H54 (cell line): ENCODE data around the gene IL4I1.

Experiments
- DNase-seq: peaks from one replicate; pipeline ENCODE4 v3.0.0; 2011; ENCODE audit warnings: low spot score, mixed read lengths; ENCODE audit not compliant: insufficient read length
- FAIRE-seq: peaks from 3 replicates; lab custom pipeline; 2011; peaks lifted over from hg19 to GRCh38; lab: Jason Lieb, UNC
- POLR2A ChIP-seq: IDR thresholded peaks from 2 replicates; pipeline ENCODE4 v1.6.1; 2011; ENCODE audit warnings: low read depth, mild to moderate bottlenecking, low read length

Gene IL4I1

DNA sequence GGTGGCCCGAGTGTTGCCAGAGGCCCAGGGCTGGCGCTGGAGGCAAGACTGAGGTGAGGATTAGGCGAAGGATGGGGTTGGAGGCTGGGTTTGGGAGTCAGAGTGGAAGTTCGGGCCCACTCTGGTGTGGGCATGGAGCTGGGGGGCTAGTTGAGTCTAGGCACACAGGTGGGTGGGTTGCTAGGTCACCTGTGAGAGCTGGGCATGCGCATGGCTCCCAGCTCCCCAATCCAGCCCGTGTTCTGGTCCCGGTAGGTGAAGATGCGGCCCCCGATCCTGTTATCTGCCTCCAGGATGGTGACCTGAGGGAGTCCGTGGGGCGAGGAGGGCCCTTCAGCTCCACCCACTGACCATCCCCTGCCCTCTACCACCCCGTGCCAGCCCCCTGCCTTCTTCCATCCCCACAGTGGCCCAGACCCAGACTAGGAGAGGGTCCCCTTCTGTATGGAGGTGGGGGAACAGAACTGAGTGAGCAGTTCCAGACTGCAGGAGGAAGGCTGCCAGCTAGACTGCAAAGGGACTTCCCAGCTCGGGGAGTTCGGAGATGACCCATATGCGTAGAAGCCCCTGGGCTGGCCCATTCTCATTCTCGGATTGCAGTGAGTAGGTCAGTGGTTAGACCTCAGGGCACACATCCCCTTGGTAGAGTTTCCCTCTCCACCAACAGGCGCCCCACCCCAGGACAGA is 1.7 kb downstream of the IL4I1 start:
- FAIRE-seq (no peak), DNase-seq (no peak)
- no peak for TF ChIP-seq POLR2A

DNA sequence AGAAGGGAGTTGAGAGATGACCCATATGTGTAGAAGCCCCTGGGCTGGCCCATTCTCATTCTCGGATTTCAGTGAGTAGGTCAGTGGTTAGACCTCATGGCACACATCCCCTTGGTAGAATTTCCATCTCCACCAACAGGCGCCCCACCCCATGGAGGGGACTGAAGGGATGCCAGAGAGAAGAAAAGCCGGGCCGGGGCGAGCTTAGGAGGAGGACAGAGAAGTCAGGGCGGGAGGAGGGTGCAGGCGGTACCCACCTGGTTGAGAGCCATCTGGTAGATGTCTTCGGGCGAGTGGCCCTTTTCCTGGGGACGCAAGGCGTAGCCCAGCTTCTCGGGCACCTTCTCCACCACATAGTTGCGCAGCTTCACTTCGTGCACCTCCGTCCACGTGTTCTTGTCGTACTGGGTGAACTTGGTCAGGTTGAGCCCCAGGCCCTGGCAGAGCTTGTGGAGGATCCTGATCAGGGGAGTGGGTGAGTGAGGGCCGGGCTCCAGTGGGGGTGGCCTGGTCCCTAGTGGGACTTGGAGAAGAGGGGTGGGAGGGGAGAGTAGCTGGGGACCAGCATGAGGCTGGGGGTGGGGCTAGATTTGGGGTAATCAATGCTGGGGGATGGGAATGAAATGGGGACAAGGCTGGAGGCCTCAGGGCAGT is 2.5 kb downstream of the IL4I1 start:
- TF ChIP-seq POLR2A = no peak
- DNase-seq = no peak
- FAIRE-seq = no peak

DNA sequence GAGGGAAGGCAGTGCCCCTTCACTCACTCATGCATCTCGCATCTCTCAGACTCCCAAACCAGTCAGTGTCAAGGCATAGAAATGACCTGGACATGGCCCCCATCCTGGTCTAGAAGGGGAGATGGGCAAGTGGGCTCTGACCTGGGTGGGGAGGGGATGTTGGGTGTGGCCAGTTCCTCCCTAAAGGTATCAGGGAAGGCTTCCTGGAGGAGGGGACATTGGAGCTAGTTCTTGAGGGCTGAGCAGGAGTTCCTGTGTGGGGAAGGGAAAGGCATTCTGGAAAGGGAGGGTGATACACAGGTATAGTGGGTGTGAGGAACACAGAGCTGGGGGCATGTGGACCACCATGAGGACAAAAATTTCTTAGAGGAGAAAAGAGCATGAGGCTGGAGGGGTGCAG is 4.0 kb downstream of the IL4I1 start:
- no peak for FAIRE-seq
- TF ChIP-seq POLR2A = no peak
- no peak for DNase-seq

DNA sequence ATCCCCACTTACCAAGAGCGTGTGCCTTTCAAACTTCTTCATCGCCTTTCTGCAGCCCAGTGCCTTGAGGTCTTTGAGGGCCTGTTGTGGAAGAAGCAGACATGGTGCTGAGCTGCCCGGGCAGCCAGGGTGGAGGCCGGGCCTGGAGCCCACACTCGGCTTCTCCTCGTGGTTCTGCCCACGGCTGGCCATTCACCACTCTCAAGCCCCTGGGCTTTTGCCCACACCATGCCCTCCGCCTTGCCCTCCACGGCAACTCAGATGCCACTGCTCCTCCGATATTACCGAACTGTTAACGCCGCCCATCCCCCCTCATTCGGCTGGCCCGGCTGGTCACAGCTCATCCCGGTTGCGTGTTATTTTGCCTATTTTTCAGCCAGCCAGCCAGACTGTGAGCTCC is 5.3 kb downstream of the IL4I1 start:
- DNase-seq (no peak), FAIRE-seq (no peak)
- TF ChIP-seq POLR2A = no peak

DNA sequence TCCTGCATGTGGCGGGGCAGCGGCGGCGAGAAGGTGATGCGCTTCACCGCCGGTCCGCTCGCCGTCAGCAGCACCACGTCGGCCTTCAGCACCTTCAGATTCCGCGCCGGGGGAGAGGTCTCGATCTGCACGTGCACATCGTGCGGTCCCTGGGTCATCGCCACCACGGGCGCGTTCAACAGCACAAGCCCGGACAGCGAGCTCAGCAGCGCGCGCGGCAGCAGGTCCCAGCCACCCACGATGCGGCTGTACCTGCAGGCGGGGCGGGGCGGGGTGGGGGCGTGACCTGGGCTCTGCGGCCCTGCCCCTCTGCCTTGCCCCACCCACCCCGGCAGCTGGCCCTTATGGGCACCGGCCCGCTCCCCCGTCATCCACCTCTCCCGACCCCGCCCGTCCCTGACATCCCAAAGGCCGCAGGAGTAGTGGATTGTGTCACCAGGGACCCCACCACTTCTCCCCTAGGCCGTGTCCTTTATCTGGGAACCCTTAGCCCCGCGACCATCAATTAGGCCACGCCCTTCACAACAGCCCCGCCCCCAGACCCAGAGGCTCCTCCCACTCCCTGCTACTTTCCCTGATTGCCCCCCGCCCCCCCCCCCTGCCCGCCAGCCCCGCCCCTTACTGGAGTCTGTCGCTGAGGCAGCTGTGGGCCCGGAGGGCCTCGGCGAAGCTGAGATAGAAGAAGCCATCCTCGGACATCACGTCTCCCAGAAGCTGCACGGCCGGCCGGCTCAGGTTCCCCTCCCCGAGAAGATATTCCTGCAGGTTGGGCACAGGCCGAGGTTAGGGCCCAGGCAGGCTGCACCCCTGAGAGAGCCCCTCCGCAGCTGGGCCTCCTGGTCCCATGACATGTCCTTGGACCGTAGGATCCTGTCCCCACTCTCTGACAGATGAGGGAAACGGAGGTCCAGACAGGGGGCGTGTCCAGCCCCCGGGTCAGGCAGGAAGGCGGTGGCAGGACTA is 6.1 kb downstream of the IL4I1 start:
- no peak for FAIRE-seq
- no peak for DNase-seq
- no peak for TF ChIP-seq POLR2A

DNA sequence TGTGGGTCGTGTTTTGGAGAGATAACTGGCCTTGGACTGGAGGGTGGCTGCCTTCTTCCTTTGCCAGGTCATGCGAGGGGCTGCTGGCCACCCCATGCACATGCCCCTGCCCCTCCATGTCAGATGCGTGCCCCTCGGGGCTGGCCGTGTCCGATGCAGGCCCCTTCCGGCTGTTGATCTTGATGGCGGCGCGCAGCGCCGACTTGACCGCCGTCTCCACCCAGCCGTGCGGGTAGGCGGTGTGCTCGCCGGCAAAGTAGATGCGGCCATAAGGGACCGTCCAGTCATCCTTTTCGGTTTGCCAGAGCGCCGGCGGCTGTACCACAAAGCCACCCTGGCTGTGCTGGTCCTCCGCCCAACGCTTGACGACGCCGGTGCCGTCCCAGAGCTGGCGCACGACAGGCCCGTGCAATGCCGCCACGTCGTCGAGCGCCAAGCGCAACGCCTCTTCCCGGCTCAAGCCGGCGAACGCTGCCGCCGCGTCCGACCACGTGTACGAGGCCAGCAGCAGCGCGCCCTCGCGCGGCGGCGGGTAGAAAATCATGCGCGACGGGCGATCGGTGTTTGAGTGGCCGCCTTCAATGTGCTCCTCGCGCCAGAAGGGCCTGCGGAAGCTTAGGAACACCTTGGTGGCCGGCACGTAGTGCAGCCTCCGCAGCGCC is 6.9 kb downstream of the IL4I1 start:
- FAIRE-seq = no peak
- TF ChIP-seq POLR2A = no peak
- DNase-seq = no peak

DNA sequence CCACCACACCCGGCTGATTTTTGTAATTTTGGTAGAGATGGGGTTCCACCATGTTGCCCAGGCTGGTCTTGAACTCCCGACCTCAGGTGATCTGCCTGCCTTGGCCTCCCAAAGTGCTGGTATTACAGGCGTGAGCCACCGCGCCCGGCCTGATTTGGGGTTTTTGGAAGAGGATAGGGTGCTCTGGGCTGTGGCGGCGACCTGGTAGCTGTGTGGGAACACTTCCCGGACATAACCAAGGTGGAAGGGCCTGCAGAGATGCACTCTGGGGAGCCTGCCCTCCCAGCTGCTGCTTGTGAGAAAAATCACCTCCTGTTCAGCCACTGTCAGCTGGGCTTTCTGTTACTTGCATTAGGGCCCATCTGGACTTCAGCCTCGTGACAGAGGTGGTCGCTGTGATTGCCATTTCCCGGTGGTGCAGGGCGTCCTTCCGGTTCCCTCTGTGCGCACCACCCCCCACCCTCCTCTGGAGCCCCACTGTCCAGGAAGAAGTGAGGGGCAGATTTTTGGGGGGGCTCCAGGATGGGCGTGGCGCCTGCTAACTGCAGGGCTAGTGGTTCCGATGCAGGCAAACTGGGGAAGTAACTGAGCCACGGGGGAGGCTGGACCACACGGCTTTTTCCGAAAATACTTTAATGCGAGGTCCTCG is 7.5 kb downstream of the IL4I1 start:
- FAIRE-seq = no peak
- no peak for TF ChIP-seq POLR2A

DNA sequence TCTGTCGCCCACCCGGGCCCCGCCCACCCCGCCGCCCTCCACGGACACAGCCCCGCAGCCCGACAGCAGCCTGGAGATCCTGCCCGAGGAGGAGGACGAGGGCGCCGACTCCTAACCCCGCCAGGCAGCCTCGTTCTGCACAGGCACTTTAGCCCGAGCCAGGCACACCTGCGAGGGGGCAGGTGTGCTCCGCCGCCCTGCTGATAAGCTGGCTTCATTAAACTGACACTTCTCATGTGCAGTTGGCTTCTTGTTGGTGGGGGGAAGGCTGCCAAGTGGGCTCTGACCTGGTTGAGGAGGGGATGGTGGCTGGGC is 8.2 kb downstream of the IL4I1 start:
- DNase-seq = no peak
- FAIRE-seq = no peak

More for the DNA sequence above, 7.5 kb downstream of the IL4I1 start:
- no peak for DNase-seq

DNA sequence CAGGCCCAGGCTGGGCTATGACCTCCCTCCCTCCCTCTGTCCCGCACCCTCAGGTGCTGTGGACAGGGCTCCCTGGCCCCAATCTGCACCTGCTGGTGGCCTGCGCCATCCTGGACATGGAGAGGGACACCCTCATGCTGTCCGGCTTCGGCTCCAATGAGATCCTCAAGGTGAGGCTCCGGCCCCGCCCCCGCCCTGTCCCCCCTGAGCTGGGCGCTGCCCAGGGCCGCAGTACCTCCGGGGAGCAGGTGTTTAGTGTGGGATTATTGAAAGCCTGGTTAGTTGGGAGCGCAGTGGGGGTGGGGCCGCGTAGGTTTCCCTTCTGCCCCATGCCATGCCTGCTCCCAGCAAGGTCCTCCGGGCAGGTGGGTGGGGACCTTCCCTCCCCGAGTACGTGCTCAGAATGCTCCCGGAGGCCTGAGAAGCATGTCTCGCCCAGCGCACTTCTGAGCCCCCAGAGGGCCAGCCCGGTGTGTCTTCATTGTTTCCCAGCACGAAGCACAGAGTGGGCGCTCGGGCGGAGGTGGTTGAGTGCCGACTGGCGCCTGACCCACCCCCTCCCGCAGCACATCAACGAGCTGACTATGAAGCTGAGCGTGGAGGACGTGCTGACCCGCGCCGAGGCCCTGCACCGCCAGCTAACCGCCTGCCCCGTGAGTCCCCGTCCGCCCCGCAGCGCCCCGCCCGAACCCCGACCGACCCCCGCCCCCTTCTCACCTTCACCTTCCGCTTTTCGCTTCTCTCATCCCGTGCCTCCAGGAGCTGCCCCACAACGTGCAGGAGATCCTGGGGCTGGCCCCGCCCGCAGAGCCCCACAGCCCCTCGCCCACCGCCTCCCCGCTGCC is 8.8 kb downstream of the IL4I1 start:
- FAIRE-seq (no peak), DNase-seq (no peak)
- TF ChIP-seq POLR2A = no peak

More for the DNA sequence above, 8.2 kb downstream of the IL4I1 start:
- no peak for TF ChIP-seq POLR2A

DNA sequence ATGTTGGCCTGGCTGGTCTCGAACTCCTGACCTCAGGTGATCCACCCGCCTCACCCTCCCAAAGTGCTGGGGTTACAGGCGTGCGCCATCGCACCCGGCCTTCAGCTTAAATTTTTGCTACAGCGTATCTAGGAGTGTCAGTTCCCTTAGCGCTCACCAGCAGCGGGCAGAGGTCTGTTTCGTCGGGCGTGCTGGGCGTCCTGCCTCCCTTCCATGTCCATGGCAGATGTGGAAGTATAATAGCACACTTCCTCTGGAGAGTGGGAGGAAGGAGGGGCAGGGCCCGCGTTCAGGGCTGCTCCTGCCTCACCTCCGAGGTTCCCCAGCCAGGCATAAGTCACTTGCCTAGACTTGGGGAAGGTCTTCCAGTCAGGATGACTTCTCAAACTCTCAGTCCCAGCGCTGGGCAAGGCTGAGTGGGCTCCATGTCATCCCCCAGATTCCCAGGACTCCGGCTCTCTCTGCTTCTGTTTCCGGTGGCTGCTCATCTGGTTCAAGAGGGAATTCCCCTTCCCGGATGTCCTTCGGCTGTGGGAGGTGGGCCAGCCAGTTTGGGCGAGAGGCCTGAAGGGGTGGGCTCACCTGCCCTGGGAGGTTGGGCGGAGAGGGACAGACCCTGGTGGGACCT is 9.5 kb downstream of the IL4I1 start:
- no peak for FAIRE-seq
- no peak for DNase-seq

DNA sequence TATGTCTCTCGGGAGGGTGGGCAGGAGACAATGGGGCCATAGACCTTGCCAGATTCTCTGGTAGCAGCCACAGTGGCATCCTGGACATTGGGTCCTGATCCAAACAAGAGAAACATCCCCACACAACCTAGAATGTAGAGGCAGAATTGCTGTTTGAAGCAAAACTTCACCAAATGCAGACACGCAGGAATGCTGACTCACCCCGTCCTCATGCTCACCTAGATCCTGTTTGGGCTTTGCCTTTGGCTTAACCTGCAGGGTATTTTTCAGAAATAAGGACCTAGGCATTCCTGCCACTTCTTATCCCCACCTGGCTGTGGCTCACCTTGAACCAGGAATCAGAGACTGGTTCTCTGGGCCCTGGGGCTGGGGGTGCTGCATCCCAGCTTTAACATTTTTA is 11.9 kb downstream of the IL4I1 start:
- FAIRE-seq (no peak), DNase-seq (no peak)
- no peak for TF ChIP-seq POLR2A

More for the DNA sequence above, 9.5 kb downstream of the IL4I1 start:
- no peak for TF ChIP-seq POLR2A

DNA sequence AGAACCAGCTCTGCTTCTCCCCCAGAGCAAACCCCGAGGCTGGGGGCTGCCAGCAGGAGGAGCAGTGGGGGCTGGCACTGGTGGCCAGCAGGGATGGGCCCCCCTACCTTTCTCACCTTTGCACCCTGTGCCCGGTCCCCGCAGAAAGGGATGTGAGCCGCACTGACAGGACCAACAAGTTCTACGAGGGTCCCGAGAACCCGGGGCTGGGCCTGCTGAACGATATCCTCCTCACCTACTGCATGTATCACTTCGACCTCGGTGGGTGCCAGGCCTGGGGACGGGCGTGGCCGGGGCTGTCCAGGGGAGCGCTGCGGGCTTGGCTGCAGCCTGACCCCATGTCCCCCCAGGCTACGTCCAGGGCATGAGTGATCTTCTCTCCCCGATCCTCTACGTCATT is 12.6 kb downstream of the IL4I1 start:
- TF ChIP-seq POLR2A = no peak
- FAIRE-seq = no peak
- DNase-seq = no peak
